RKO (cell line): ENCODE measurements around the gene WIF1.

Experiments used
- DNase-seq: peaks from one replicate; pipeline ENCODE4 v3.0.0-alpha.2; 2016; ENCODE audit warnings: low spot score

Gene WIF1

DNA sequence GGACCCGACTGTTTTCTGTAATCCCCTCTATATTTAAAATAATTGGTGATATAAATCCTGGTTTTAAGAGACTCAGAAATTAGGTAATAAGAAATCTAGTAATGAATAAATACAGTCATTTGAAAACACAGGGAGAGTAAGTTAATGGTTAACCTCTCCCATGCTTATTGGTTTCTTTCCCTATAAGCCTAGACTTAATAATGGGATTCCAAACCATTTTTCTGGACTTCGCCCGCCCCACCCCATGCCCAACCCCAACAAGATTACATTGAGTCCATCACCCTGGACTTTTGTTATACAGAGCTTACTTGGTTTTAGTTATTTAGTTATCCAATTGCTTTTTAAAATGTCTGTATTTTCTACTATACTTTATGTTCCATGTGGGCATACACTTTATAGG is 98.7 kb downstream of the WIF1 start:
- no peak for DNase-seq

DNA sequence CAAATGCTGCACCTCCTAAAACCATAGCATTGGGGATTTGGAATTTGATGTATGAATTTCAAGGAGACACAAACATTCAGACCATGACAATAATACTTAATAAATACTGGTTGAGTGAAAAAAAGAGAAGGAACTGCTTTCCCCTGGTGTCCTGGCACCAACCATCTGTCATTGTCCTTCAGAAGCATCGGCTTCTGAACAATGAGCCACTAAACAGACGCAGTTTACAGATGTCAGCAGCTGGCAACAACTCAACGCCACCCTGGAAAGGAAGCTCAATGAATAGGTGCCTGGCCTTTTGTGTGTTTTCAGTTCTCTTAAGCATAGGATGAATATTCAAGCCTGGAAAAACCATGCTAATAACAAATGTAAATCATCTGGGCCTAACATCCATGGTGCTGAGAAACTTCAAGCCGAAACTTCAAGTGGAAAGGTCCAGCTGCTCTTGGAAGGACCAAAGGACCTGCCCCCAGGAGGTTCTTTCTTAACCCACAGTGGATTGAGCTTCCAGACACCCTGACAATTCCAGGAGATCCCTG is 101.3 kb downstream of the WIF1 start:
- DNase-seq = no peak

DNA sequence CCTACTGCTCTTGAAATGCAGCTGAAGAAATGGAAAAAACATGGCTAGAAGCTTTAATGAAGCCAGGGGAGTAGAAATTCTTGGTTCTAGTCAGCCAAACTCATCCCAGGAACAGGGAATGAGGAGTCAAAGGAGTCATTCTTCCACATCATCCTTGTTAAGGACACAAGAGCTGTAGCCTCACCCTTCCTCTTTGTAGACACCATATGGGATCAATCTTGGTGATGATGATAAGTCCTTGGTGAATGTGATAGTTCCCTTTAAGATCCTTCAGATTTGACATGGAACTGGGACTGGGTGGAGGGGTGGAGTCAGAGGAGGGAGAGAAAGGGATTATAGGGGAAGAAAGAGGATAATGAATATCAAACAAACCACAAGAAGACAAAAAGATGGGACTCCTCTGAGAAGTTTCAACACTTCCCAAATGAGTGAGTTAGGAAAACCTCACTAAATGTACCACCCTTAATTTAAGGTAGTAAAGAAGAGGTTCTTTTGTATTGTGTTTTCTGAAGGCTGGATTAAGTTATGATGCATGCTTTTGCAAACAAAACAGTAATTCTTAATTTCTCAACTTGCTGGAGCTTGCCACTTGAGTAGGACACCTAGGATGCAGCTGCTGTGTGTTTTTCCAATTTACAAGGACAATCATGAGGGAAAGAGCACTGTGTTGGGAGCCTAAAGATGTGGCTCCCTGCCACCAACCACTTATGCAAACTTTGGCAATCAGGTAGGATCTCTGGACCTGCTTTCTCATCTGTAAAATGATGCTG is 104.0 kb downstream of the WIF1 start:
- no peak for DNase-seq

DNA sequence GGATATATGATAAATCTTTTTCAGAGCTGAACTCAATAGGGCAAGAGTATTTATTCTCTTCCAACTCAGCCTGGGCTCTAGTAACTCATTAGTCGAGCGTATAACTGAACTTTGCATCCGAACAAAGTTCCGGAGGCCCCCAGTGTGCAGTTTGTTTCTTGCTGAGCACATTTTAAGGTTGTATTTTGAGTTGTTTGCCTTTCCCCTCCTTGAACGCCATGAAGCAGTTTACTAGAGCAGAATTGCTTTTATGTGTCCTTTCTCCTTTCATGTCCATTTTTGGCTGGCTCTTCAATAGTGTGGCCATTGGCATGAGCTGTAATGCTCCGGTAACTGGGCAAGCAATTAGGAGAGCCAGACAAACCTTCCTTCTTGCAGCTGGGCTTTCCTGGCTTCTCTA is 105.3 kb downstream of the WIF1 start:
- DNase-seq = no peak

DNA sequence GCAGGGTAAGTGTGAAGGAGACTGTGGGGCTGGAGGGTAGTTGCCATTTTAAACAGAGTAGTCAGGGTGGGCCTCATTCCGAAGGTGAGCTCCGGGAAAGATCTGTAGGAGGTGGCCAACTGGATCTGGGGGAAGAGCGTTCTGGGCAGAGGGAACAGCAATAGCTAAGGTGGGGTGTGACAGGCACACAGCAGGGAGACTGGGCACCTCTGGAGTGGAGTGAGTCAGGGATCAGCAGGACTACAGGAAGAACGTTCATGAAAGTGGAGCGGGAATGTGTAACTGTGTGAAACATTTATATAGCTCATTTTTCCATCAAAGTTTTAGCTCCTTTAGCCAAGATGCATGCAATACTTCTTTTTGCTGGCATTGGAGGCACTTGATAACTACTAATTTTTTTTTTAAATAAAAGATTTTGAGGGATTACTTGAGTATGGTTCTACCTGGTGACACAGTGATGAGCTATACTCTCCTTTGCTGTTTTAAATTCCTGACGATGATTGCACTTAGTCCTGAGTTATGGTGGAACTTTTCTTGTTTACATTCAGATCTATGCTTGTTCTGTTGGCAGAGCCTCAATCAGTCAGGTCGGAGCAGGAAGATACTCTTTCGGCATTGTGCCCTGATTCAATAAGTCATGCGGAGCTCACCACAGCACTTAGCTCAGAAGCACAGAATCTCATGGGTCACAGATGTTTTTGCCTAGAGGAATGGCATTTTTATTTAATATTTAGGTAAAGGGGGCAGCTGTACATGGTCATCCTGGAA is 106.4 kb downstream of the WIF1 start:
- no peak for DNase-seq

DNA sequence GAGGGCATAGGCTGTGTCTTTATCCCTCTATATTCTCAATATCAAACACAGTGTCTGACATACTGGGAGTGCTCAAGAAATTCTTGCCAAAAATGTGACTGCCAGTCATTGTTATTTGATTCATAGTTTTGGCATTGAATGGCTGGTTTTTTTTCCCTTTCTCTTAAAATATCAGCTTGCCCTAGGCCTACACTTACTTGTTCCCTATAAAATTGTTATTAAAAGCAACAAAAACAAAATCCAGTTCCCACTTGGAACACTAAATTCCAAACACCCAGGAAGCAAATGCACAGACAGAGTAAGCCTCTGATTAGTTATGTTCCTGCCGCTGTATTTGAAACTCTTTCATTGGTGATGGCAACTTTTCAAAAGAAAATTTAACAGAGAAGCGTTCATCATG is 110.7 kb downstream of the WIF1 start:
- DNase-seq = no peak

DNA sequence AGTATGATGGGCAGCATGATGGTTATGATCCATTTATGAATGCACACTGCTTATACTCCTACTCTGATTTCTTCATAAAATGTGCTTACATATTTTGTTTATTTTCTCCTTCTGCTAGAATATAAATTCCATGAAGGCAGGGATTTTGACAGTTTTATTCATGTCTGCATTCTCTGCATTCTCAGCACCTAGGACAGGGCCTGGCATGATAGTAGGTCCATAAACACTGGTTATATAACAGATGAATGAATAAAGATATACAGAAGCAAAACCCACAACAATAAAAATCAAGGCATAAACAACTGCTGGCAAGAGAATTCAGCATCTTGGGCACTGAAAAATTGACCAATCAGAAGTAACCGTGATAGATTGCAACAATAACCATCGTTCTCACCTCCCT is 115.4 kb downstream of the WIF1 start:
- DNase-seq = no peak

DNA sequence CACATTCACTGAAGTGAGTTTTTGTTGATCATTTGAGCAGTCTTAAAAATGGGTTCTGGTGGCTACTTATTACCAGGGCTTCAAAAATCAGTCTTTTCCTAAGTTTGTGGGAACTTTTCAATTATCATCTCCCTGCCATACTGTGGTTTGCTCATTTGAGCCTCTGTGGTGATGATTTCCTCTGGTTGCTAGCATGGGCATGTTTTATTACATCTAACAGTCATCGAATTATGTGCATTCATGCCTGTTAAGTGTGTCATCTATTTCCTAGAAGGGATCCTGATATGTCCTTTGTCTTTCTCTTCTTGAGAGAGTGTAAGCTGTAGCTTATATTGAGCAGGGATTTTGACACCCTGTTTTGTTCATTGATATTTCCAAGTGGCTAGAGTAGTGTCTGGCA is 116.8 kb downstream of the WIF1 start:
- DNase-seq = peak; percentile 11
